DND-41 (cell line): ENCODE measurements around the gene DTX2.

ENCODE experiments used
- EZH2 ChIP-seq: IDR thresholded peaks from 3 replicates; pipeline ENCODE4 v1.6.1; 2012; ENCODE audit warnings: borderline replicate concordance, low read depth, mild to moderate bottlenecking, moderate library complexity, low read length, inconsistent platforms; ENCODE audit not compliant: severe bottlenecking
- TF ChIP-seq, protein P1 (sequence below): IDR thresholded peaks from 2 replicates; pipeline ENCODE4 v1.5.1; 2012; ENCODE audit warnings: borderline replicate concordance, low read length, moderate library complexity, mild to moderate bottlenecking; ENCODE audit not compliant: poor library complexity, severe bottlenecking; ENCODE audit errors: extremely low read depth

DNA sequence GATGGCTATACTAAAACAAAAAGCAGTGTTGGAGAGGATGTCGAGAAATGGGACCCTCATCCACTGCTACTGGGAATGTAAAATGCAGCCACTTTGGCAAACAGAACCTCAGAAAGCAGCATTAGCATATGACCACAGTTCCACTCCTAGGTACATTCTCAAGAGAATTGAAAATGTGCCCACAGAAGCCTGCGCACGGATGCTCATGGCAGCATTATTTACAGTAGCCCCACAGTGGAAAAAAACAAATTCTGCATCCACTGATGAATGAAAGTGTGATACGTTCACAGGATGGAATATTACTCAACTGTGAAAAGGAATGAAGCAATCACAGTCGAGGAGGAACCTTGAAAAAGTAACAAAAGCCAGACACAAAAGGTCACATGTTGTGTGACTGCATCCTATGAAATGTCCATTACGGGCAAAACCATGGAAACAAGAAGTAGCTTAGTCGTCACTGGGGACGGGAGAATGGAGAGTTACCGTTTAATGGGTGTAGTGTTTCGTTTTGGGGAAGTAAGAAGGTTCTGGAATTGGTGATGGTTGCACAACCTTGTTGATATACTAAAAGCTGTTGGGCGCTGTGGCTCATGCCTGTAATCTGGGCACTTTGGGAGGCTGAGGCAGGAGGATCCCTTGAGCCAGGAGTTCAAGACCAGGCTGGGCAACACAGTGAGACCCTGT is 46.4 kb downstream of the DTX2 start:
- TF ChIP-seq, protein P1, sequence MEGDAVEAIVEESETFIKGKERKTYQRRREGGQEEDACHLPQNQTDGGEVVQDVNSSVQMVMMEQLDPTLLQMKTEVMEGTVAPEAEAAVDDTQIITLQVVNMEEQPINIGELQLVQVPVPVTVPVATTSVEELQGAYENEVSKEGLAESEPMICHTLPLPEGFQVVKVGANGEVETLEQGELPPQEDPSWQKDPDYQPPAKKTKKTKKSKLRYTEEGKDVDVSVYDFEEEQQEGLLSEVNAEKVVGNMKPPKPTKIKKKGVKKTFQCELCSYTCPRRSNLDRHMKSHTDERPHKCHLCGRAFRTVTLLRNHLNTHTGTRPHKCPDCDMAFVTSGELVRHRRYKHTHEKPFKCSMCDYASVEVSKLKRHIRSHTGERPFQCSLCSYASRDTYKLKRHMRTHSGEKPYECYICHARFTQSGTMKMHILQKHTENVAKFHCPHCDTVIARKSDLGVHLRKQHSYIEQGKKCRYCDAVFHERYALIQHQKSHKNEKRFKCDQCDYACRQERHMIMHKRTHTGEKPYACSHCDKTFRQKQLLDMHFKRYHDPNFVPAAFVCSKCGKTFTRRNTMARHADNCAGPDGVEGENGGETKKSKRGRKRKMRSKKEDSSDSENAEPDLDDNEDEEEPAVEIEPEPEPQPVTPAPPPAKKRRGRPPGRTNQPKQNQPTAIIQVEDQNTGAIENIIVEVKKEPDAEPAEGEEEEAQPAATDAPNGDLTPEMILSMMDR, result no peak
- no peak for TF ChIP-seq EZH2
